H9 (cell line): ENCODE data around the gene BCL2L1. TPM values are rescaled to one million over a fixed set of nuclear protein-coding genes. Genes with fewer than 3 reads are reported as not detected.

Source experiments
- DNase-seq: peaks from one replicate; pipeline ENCODE4 v3.0.0-alpha.2; 2017
- H2AFZ ChIP-seq: one replicate; pipeline ENCODE4 v1.6.1; 2013; ENCODE audit warnings: mild to moderate bottlenecking, low read length, control low read depth, moderate library complexity
- H2AK5ac ChIP-seq: 2 replicates; pipeline ENCODE4 v1.6.1; 2013; ENCODE audit warnings: low read length, control low read depth, mixed read lengths; ENCODE audit not compliant: insufficient read length
- H2BK120ac ChIP-seq: one replicate; pipeline ENCODE4 v1.6.1; 2013; ENCODE audit warnings: low read depth, mild to moderate bottlenecking, low read length, control low read depth, inconsistent platforms; ENCODE audit not compliant: poor library complexity, severe bottlenecking
- H2BK12ac ChIP-seq: 2 replicates; pipeline ENCODE4 v1.6.1; 2013; ENCODE audit warnings: low read length, control low read depth, mixed read lengths, low read depth; ENCODE audit not compliant: insufficient read length
- H2BK15ac ChIP-seq: 2 replicates; pipeline ENCODE4 v1.6.1; 2013; ENCODE audit warnings: low read depth, low read length, control low read depth
- H2BK20ac ChIP-seq: one replicate; pipeline ENCODE4 v1.6.1; 2013; ENCODE audit warnings: low read depth, mild to moderate bottlenecking, low read length, control low read depth, inconsistent platforms; ENCODE audit not compliant: poor library complexity, severe bottlenecking
- H2BK5ac ChIP-seq: 2 replicates; pipeline ENCODE4 v1.6.1; 2013; ENCODE audit warnings: low read length, control low read depth, mixed read lengths; ENCODE audit not compliant: insufficient read length
- H3K14ac ChIP-seq: 2 replicates; pipeline ENCODE4 v1.6.1; 2013; ENCODE audit warnings: low read length, control low read depth; ENCODE audit not compliant: insufficient read depth
- H3K18ac ChIP-seq: 2 replicates; pipeline ENCODE4 v1.6.1; 2013; ENCODE audit warnings: low read depth, mild to moderate bottlenecking, mixed read lengths, low read length, control low read depth; ENCODE audit not compliant: insufficient read length
- H3K23ac ChIP-seq: 2 replicates; pipeline ENCODE4 v1.6.1; 2013; ENCODE audit warnings: low read length, control low read depth, mixed read lengths, low read depth; ENCODE audit not compliant: insufficient read length
- H3K23me2 ChIP-seq: 2 replicates; pipeline ENCODE4 v1.6.1; 2013; ENCODE audit warnings: low read depth, mild to moderate bottlenecking, mixed read lengths, low read length, control low read depth; ENCODE audit not compliant: insufficient read length, poor library complexity, severe bottlenecking
- H3K27ac ChIP-seq: 2 replicates; pipeline ENCODE4 v1.5.1; 2013; ENCODE audit warnings: low read length, control low read depth, mixed read lengths, low read depth; ENCODE audit not compliant: insufficient read length
- H3K27me3 ChIP-seq: 2 replicates; pipeline ENCODE4 v1.6.1; 2013; ENCODE audit warnings: low read length, control low read depth, inconsistent platforms; ENCODE audit not compliant: insufficient read depth
- H3K4ac ChIP-seq: 2 replicates; pipeline ENCODE4 v1.6.1; 2013; ENCODE audit warnings: low read depth, mild to moderate bottlenecking, control low read depth, inconsistent platforms, low read length, moderate library complexity
- H3K4me1 ChIP-seq: 2 replicates; pipeline ENCODE4 v1.6.1; 2013; ENCODE audit warnings: low read length, control low read depth, inconsistent platforms; ENCODE audit not compliant: insufficient read depth
- H3K4me2 ChIP-seq: 2 replicates; pipeline ENCODE4 v1.6.1; 2013; ENCODE audit warnings: low read length, control low read depth, mixed read lengths; ENCODE audit not compliant: insufficient read length, insufficient read depth
- H3K56ac ChIP-seq: 2 replicates; pipeline ENCODE4 v1.6.1; 2013; ENCODE audit warnings: low read depth, mild to moderate bottlenecking, mixed read lengths, low read length, control low read depth; ENCODE audit not compliant: insufficient read length
- H3K79me1 ChIP-seq: 2 replicates; pipeline ENCODE4 v1.6.1; 2013; ENCODE audit warnings: low read depth, mild to moderate bottlenecking, moderate library complexity, low read length, control low read depth, inconsistent platforms; ENCODE audit not compliant: insufficient read depth, poor library complexity, severe bottlenecking
- H3K79me2 ChIP-seq: 2 replicates; pipeline ENCODE4 v1.6.1; 2013; ENCODE audit warnings: low read length, control low read depth, inconsistent platforms; ENCODE audit not compliant: insufficient read depth
- H3K9ac ChIP-seq: 2 replicates; pipeline ENCODE4 v1.6.1; 2013; ENCODE audit warnings: low read length, control low read depth, mixed read lengths; ENCODE audit not compliant: insufficient read length; ENCODE audit errors: extremely low read depth
- H3K9me3 ChIP-seq: one replicate; pipeline ENCODE4 v1.6.1; 2013; ENCODE audit warnings: low read depth, low read length, inconsistent platforms; ENCODE audit not compliant: control insufficient read depth
- H3T11ph ChIP-seq: one replicate; pipeline ENCODE4 v1.6.1; 2013; ENCODE audit warnings: mild to moderate bottlenecking, low read length, control low read depth, inconsistent platforms
- H4K20me1 ChIP-seq: one replicate; pipeline ENCODE4 v1.6.1; 2013; ENCODE audit not compliant: control insufficient read depth, insufficient read length, insufficient read depth
- H4K5ac ChIP-seq: 2 replicates; pipeline ENCODE4 v1.6.1; 2013; ENCODE audit warnings: low read depth, mild to moderate bottlenecking, mixed read lengths, low read length, control low read depth; ENCODE audit not compliant: insufficient read length
- H4K8ac ChIP-seq: replicated peaks from 2 replicates; pipeline ENCODE4 v1.6.1; 2013; ENCODE audit warnings: low read length, control low read depth, mixed read lengths, low read depth; ENCODE audit not compliant: insufficient read length
- H4K91ac ChIP-seq: 2 replicates; pipeline ENCODE4 v1.6.1; 2013; ENCODE audit warnings: low read depth, mild to moderate bottlenecking, moderate library complexity, mixed read lengths, low read length, control low read depth; ENCODE audit not compliant: insufficient read length
- H3K27ac Mint-ChIP-seq, 3 experiments: 2 replicates in 2 of 3; 3 replicates in 1 of 3; pipeline ENCODE4 v1.8.0; 2020 to 2021; ENCODE audit warnings: mixed read lengths in 3 of 3, mild to moderate bottlenecking in 1 of 3, moderate library complexity in 1 of 3
- H3K27me3 Mint-ChIP-seq: 2 replicates; pipeline ENCODE4 v1.8.0; 2021; ENCODE audit warnings: low read depth, mild to moderate bottlenecking, moderate library complexity, mixed read lengths
- H3K36me3 Mint-ChIP-seq, 3 experiments: 2 replicates in 2 of 3; 3 replicates in 1 of 3; pipeline ENCODE4 v1.8.0; 2020 to 2021; ENCODE audit warnings: low read depth in 3 of 3, mixed read lengths in 3 of 3; ENCODE audit not compliant: insufficient read depth in 1 of 3
- H3K4me1 Mint-ChIP-seq, 2 experiments: 2 replicates each; pipeline ENCODE4 v1.8.0; 2020; ENCODE audit warnings: mixed read lengths in 2 of 2
- H3K4me3 Mint-ChIP-seq, 2 experiments: 2 replicates in 1 of 2; 3 replicates in 1 of 2; pipeline ENCODE4 v1.8.0; 2020 to 2021; ENCODE audit warnings: mild to moderate bottlenecking in 2 of 2, mixed read lengths in 2 of 2, moderate library complexity in 1 of 2
- H3K9me3 Mint-ChIP-seq, 2 experiments: 2 replicates in 1 of 2; 3 replicates in 1 of 2; pipeline ENCODE4 v1.8.0; 2020; ENCODE audit warnings: mild to moderate bottlenecking in 2 of 2, mixed read lengths in 2 of 2, moderate library complexity in 1 of 2
- CTCF ChIP-seq: fragments of 200-600 bp; sonication (generic); conservative IDR thresholded peaks from 3 replicates; pipeline ENCODE4 v1.8.0; 2021; ENCODE audit warnings: antibody characterized with exemption, mild to moderate bottlenecking
- WGBS: extraction: QIAGEN DNeasy Blood & Tissue Kit; methylation state at CpG from one replicate; pipeline ENCODE4 v1.1.7; 2013; ENCODE audit warnings: missing lambda C conversion rate, low lambda C conversion rate, mixed read lengths; ENCODE audit not compliant: insufficient read length; ENCODE audit errors: extremely low coverage; 5-methylcytosine and 5-hydroxymethylcytosine counted together
- total RNA-seq: library from RNA; stranded (reverse); gene quantifications from 2 replicates; pipeline ENCODE4 v1.2.1, GENCODE V29; 2021

BCL2L1 gene
- total RNA-seq, 1 experiment from 2014 or later, result 105 TPM

- WGBS, result no CpG with 5 or more reads among the region's 6 CpGs
Observed at GRCh38 chr20:31641391-31641790, 81.3 kb downstream of the BCL2L1 start.

More at GRCh38 chr20:31641391-31641790, 81.3 kb downstream of the BCL2L1 start:
- Histone ChIP-seq H2AK5ac (no peak overlapping the region), H3K4ac (no peak overlapping the region), H2BK5ac (no peak overlapping the region), H3K27ac (no peak overlapping the region), H3K4me1 (no peaks in the 10 kb centered on the region), H3K79me2 (no peaks in the 10 kb centered on the region), H2BK12ac (no peak overlapping the region), H2AFZ (no peak overlapping the region), H2BK20ac (no peak overlapping the region), H3K9me3 (no peaks in the 10 kb centered on the region), H3K14ac (no peak overlapping the region), H4K20me1 (no peaks in the 10 kb centered on the region), H3K56ac (no peak overlapping the region), H3K27me3 (no peaks in the 10 kb centered on the region), H3K4me2 (no peak overlapping the region), H3K9ac (no peak overlapping the region), H3K18ac (no peak overlapping the region), H2BK120ac (no peak overlapping the region), H4K91ac (no peak overlapping the region), H4K8ac (no peak overlapping the region), H3K23me2 (no peaks in the 10 kb centered on the region), H4K5ac (no peak overlapping the region), H3K79me1 (no peaks in the 10 kb centered on the region), H3K23ac (no peak overlapping the region), H2BK15ac (no peak overlapping the region), H3T11ph (no peak overlapping the region)
- peaks cover 8% of the 10 kb centered on the region for H3K27me3 Mint-ChIP-seq
- H3K36me3 Mint-ChIP-seq, result no peaks in the 10 kb centered on the region
- no peak for DNase-seq
- no peak overlapping the region for H3K4me3 Mint-ChIP-seq
- no peak overlapping the region; a peak in 1 of 7 replicates for H3K27ac Mint-ChIP-seq
- peaks cover 9 to 16% of the 10 kb centered on the region in 2 experiments for H3K4me1 Mint-ChIP-seq
- no peaks in the 10 kb centered on the region for H3K9me3 Mint-ChIP-seq
- TF ChIP-seq CTCF, result no peak
